IMR-90 (cell line): ENCODE measurements around the gene RAB3C. TPM values are rescaled to one million over a fixed set of nuclear protein-coding genes. Genes with fewer than 3 reads are reported as not detected.

Source experiments
- ATAC-seq: fragments of 200-7000 bp; cut with Tn5 transposase; 2 replicates; pipeline ENCODE4 v1.9.1; 2020; ENCODE audit warnings: low read depth, mild to moderate bottlenecking, moderate library complexity
- BruUV-seq: library from RNA; stranded (reverse); fragments of 400-500 nt; replicated peaks from 2 replicates; lab custom pipeline; 2021; lab: Mats Ljungman, UMichigan
- CTCF ChIA-PET: fragments of 300-600 bp; formaldehyde crosslinking; extraction: SDS; loops from one replicate; lab custom pipeline; 2021; ENCODE audit warnings: antibody characterized with exemption; lab: Yijun Ruan, JAX
- POLR2A ChIA-PET: fragments of 300-600 bp; sonication (Branson Sonifier 250); formaldehyde crosslinking; loops from one replicate; lab custom pipeline; 2022; ENCODE audit warnings: antibody characterized with exemption; ENCODE audit not compliant: unreplicated experiment; lab: Charles Lee
- DNase-seq: peaks from one replicate; pipeline ENCODE4 v3.0.0; 2013
- H2AFZ ChIP-seq: replicated peaks from 2 replicates; pipeline ENCODE3; 2013; ENCODE audit warnings: low read length, mild to moderate bottlenecking; ENCODE audit not compliant: poor library complexity
- H2AK5ac ChIP-seq: 2 replicates; pipeline ENCODE4 v1.6.1; 2013; ENCODE audit warnings: low read depth, low read length, inconsistent platforms
- H2AK9ac ChIP-seq: replicated peaks from 2 replicates; pipeline ENCODE3; 2013; ENCODE audit warnings: mild to moderate bottlenecking, low read depth, low read length, moderate library complexity; ENCODE audit not compliant: poor library complexity
- H2BK120ac ChIP-seq: 2 replicates; pipeline ENCODE4 v1.6.1; 2013; ENCODE audit warnings: low read depth, low read length, inconsistent platforms
- H2BK15ac ChIP-seq: 3 replicates; pipeline ENCODE4 v1.6.1; 2013; ENCODE audit warnings: low read depth, low read length, inconsistent platforms
- H2BK20ac ChIP-seq: 2 replicates; pipeline ENCODE4 v1.6.1; 2013; ENCODE audit warnings: low read depth, mild to moderate bottlenecking, inconsistent platforms, low read length, moderate library complexity
- H2BK5ac ChIP-seq: 2 replicates; pipeline ENCODE4 v1.6.1; 2013; ENCODE audit warnings: mild to moderate bottlenecking, low read depth, low read length, inconsistent platforms; ENCODE audit not compliant: poor library complexity, severe bottlenecking
- H3K14ac ChIP-seq: replicated peaks from 2 replicates; pipeline ENCODE4 v1.6.1; 2013; ENCODE audit warnings: low read depth, low read length, inconsistent platforms
- H3K18ac ChIP-seq: 2 replicates; pipeline ENCODE4 v1.6.1; 2013; ENCODE audit warnings: low read depth, low read length, control low read depth
- H3K23ac ChIP-seq: 2 replicates; pipeline ENCODE4 v1.6.1; 2013; ENCODE audit warnings: low read depth, low read length, inconsistent platforms
- H3K27ac ChIP-seq: 2 replicates; pipeline ENCODE4 v1.5.1; 2013; ENCODE audit warnings: mild to moderate bottlenecking, control low read depth, low read length; ENCODE audit not compliant: insufficient read depth
- H3K27me3 ChIP-seq: 2 replicates; pipeline ENCODE4 v1.6.1; 2013; ENCODE audit warnings: low read length; ENCODE audit not compliant: control insufficient read depth, insufficient read depth
- H3K36me3 ChIP-seq: 2 replicates; pipeline ENCODE4 v1.6.1; 2013; ENCODE audit warnings: low read length, mixed read lengths; ENCODE audit not compliant: control insufficient read depth, insufficient read depth
- H3K4ac ChIP-seq: 2 replicates; pipeline ENCODE4 v1.6.1; 2013; ENCODE audit warnings: low read depth, low read length, inconsistent platforms
- H3K4me1 ChIP-seq: 2 replicates; pipeline ENCODE4 v1.6.1; 2013; ENCODE audit warnings: low read length, mixed read lengths; ENCODE audit not compliant: control insufficient read depth, insufficient read depth
- H3K4me2 ChIP-seq: 2 replicates; pipeline ENCODE4 v1.6.1; 2013; ENCODE audit warnings: low read depth, mild to moderate bottlenecking, control low read depth, low read length, moderate library complexity
- H3K4me3 ChIP-seq: 2 replicates; pipeline ENCODE4 v1.5.1; 2013; ENCODE audit warnings: low read depth, mild to moderate bottlenecking, control low read depth, low read length, moderate library complexity; ENCODE audit not compliant: insufficient read depth
- H3K56ac ChIP-seq: 2 replicates; pipeline ENCODE4 v1.6.1; 2013; ENCODE audit warnings: low read length, inconsistent platforms; ENCODE audit not compliant: insufficient read depth; ENCODE audit errors: extremely low read depth
- H3K79me1 ChIP-seq, 2 experiments: 2 replicates each; pipeline ENCODE4 v1.6.1; 2013; ENCODE audit warnings: low read length in 2 of 2, inconsistent platforms in 1 of 2, low read depth in 1 of 2
- H3K9ac ChIP-seq: 2 replicates; pipeline ENCODE4 v1.6.1; 2013; ENCODE audit warnings: low read depth, low read length, control low read depth
- H3K9me1 ChIP-seq: 2 replicates; pipeline ENCODE4 v1.6.1; 2013; ENCODE audit warnings: low read length, inconsistent platforms; ENCODE audit not compliant: insufficient read depth
- H3K9me3 ChIP-seq: 2 replicates; pipeline ENCODE4 v1.6.1; 2013; ENCODE audit warnings: low read length; ENCODE audit not compliant: control insufficient read depth, insufficient read depth
- H4K20me1 ChIP-seq: 2 replicates; pipeline ENCODE4 v1.6.1; 2013; ENCODE audit warnings: low read length, inconsistent platforms; ENCODE audit not compliant: insufficient read depth
- H4K5ac ChIP-seq: 2 replicates; pipeline ENCODE4 v1.6.1; 2013; ENCODE audit warnings: mild to moderate bottlenecking, low read depth, low read length, control low read depth
- H4K8ac ChIP-seq, 2 experiments: 2 replicates each; pipeline ENCODE4 v1.6.1; 2013; ENCODE audit warnings: low read depth in 2 of 2, low read length in 2 of 2, control low read depth in 1 of 2, inconsistent platforms in 1 of 2
- H4K91ac ChIP-seq: 2 replicates; pipeline ENCODE4 v1.6.1; 2013; ENCODE audit warnings: low read depth, low read length, inconsistent platforms; ENCODE audit not compliant: insufficient read depth
- CEBPB ChIP-seq: IDR thresholded peaks from 2 replicates; pipeline ENCODE4 v1.6.1; 2012; ENCODE audit warnings: low read depth, low read length, improper control_type of control experiment
- CHD1 ChIP-seq: IDR thresholded peaks from 2 replicates; pipeline ENCODE4 v1.6.1; 2012; ENCODE audit warnings: low read depth, low read length, improper control_type of control experiment
- FOS ChIP-seq: fragments of 150-350 bp; IDR thresholded peaks from 2 replicates; pipeline ENCODE4 v1.6.1; 2016; ENCODE audit warnings: low read depth, low read length
- NFE2L2 ChIP-seq: fragments of 150-350 bp; IDR thresholded peaks from 2 replicates; pipeline ENCODE4 v1.6.1; 2016; ENCODE audit warnings: low read depth, mild to moderate bottlenecking, low read length
- RFX5 ChIP-seq: IDR thresholded peaks from 2 replicates; pipeline ENCODE4 v1.8.0; 2012; ENCODE audit warnings: low read depth, mild to moderate bottlenecking, low read length, moderate library complexity
- SMC3 ChIP-seq: fragments of 150-350 bp; IDR thresholded peaks from 2 replicates; pipeline ENCODE4 v1.6.1; 2016; ENCODE audit warnings: low read depth, mild to moderate bottlenecking, antibody characterized with exemption, low read length, moderate library complexity
- WGBS, 2 experiments: methylation state at CpG; one replicate each; pipeline versions ENCODE4 v1.1.5 to v1.1.7; 2013; ENCODE audit warnings: missing lambda C conversion rate in 2 of 2; ENCODE audit not compliant: insufficient read length in 1 of 2; ENCODE audit errors: extremely low coverage in 2 of 2; 5-methylcytosine and 5-hydroxymethylcytosine counted together
- dilution Hi-C: fragments of 300-500 bp; cut with HindIII; formaldehyde crosslinking; loops from one replicate; pipeline ENCODE4 v1.14.3; 2018; ENCODE audit warnings: low sequenced_read_pairs; ENCODE audit not compliant: unreplicated experiment
- in situ Hi-C: fragments of 300-500 bp; cut with MboI; formaldehyde crosslinking; loops from 3 replicates; pipeline ENCODE4 v1.14.3; 2019; ENCODE audit warnings: low sequenced_read_pairs, inconsistent platforms, mixed read lengths
- intact Hi-C: fragments of 100-400 bp; cut with micrococcal nuclease; formaldehyde crosslinking; loops from 2 replicates; pipeline ENCODE4 v1.10.0; 2022
- polyA plus RNA-seq, 3 experiments: library from polyadenylated mRNA; depleted of rRNA; stranded (reverse); fragments of >200 nt; gene quantifications; 2 replicates each; pipeline ENCODE4 v1.2.3, GENCODE V29; 2012; ENCODE audit warnings: low replicate concordance in 1 of 3
- total RNA-seq: library from RNA; depleted of rRNA; stranded (reverse); fragments of >200 nt; gene quantifications from 2 replicates; pipeline ENCODE4 v1.2.3, GENCODE V29; 2012
- TF ChIP-seq, protein P1 (sequence below): fragments of 150-350 bp; IDR thresholded peaks from 2 replicates; pipeline ENCODE4 v1.6.1; 2016; ENCODE audit warnings: low read depth, mild to moderate bottlenecking, low read length, moderate library complexity, borderline replicate concordance

Gene RAB3C
- total and polyA plus RNA-seq, 2 of the 4 experiments (the other 2 are of a cell fraction): not detected

DNA sequence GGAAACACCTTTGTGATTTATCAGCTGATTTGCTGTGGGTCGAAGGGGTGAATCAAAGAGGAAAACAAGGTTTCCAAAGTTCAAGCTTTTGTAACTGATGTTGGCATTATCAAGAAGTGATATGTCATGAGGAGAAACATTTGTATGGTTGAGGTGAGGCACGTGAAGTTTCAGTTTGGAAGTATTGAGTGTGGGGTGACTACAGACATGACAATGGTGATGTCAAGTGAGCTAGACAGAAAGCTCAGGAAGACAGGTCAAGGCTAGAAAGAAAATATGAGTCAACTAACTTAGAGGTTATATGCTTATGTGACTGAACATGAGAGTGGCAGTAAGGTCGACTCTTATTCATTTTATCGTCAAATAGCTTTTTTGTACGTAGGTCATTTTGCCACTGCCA, 99.1 kb downstream of the RAB3C start:
- no peak overlapping the region for H4K8ac ChIP-seq
- ATAC-seq: no peak
- no peaks in the 10 kb centered on the region for H3K27me3 ChIP-seq
- dilution Hi-C loops (no loop called here), intact Hi-C loops (no loop called here), in situ Hi-C loops (no loop called here)
- TF ChIP-seq CHD1 (no peak), FOS (no peak), RFX5 (no peak), CEBPB (no peak), NFE2L2 (no peak), SMC3 (no peak)
- TF ChIP-seq, protein P1, sequence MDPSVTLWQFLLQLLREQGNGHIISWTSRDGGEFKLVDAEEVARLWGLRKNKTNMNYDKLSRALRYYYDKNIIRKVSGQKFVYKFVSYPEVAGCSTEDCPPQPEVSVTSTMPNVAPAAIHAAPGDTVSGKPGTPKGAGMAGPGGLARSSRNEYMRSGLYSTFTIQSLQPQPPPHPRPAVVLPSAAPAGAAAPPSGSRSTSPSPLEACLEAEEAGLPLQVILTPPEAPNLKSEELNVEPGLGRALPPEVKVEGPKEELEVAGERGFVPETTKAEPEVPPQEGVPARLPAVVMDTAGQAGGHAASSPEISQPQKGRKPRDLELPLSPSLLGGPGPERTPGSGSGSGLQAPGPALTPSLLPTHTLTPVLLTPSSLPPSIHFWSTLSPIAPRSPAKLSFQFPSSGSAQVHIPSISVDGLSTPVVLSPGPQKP: no peak
- H3K9me3 ChIP-seq: no peaks in the 10 kb centered on the region
- no peak overlapping the region for H2AK9ac ChIP-seq
- no peak overlapping the region for H2BK5ac ChIP-seq
- no peak for DNase-seq
- ChIA-PET CTCF (no interaction called here), POLR2A (no interaction called here)
- H3K14ac ChIP-seq: no peak overlapping the region
- no peak overlapping the region; the same call in 1 of the 2 replicates for H3K56ac ChIP-seq
- H3K23ac ChIP-seq: no peak overlapping the region
- WGBS, 2 experiments: 39% methylated on average over 2 of the region's 5 CpGs; no CpG with 5 or more reads in 1 of the 2 experiments
- H2AK5ac ChIP-seq: no peak overlapping the region
- no peaks in the 10 kb centered on the region for H4K20me1 ChIP-seq
- no peaks in the 10 kb centered on the region for H3K36me3 ChIP-seq
- no peak overlapping the region for H3K4me2 ChIP-seq
- no peaks in the 10 kb centered on the region for H3K9me1 ChIP-seq
- H2BK15ac ChIP-seq: no peak overlapping the region
- H3K4me1 ChIP-seq: no peaks in the 10 kb centered on the region
- no peak overlapping the region for H2BK120ac ChIP-seq
- no peak overlapping the region for H3K4ac ChIP-seq
- H3K4me3 ChIP-seq: no peak overlapping the region
- no peaks in the 10 kb centered on the region for H3K79me1 ChIP-seq
- no peak overlapping the region for H4K5ac ChIP-seq
- no peak overlapping the region for H3K18ac ChIP-seq
- H2AFZ ChIP-seq: no peak overlapping the region
- H3K9ac ChIP-seq: no peak overlapping the region
- H2BK20ac ChIP-seq: no peak overlapping the region
- no peak overlapping the region for H4K91ac ChIP-seq
- no TSS peak for BruUV-seq
- H3K27ac ChIP-seq: no peak overlapping the region
